HG02885 (cell line): Measurements from ENCODE around the gene CCDC51.

Experiments
- ATAC-seq: cut with Tn5 transposase; IDR thresholded peaks from one replicate; pipeline ENCODE4 v1.9.1; 2021; ENCODE audit warnings: mild to moderate bottlenecking; ENCODE audit not compliant: unreplicated experiment, poor library complexity

CCDC51 gene

GRCh38 chr3:48395714-48396113 is 44.2 kb downstream of the CCDC51 start:
- ATAC-seq, result no peak

- no peak for ATAC-seq
Observed at GRCh38 chr3:48394391-48394790, 45.5 kb downstream of the CCDC51 start.

- no peak for ATAC-seq
Observed at GRCh38 chr3:48388966-48389365, 51.0 kb downstream of the CCDC51 start.

GRCh38 chr3:48387634-48388033 is 52.3 kb downstream of the CCDC51 start:
- ATAC-seq, result no peak
